Fibroblast of skin of left quadriceps (primary cell): ENCODE data around the gene CTNS.

Experiments used
- DNase-seq, 2 experiments: peaks; one replicate each; pipeline ENCODE4 v3.0.0-alpha.2; 2013; ENCODE audit warnings: low read depth in 2 of 2

The CTNS gene

DNA sequence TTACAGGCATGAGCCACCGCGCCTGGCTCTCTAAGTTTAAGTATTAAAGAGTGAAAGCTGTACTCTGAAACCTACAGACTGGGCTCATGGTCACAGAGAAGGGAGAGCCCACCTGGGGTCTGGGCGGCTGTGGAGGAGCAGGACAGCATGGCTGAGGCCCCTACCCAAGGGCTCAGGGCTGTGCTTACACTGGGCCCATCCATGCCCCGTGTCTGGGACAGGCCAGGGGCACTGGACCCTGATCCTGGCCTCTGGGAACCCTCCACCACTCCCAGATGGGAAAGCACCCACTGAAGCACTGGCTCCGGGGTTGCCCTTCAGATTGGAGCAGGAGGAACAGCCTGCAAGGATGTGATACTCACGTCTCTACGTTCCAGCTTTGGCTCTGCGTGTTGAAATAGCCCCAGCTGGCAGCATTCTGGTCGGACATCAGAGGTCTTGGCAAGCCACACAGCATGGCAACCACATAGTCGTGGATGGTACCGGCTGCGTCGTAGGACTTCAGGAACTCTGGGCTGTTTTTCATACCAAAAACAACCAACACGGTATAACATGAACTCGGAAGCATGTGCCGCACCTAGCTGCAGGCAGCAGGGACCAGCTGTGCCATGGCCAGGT lies 13.5 kb upstream of the CTNS start:
- DNase-seq: no peak

DNA sequence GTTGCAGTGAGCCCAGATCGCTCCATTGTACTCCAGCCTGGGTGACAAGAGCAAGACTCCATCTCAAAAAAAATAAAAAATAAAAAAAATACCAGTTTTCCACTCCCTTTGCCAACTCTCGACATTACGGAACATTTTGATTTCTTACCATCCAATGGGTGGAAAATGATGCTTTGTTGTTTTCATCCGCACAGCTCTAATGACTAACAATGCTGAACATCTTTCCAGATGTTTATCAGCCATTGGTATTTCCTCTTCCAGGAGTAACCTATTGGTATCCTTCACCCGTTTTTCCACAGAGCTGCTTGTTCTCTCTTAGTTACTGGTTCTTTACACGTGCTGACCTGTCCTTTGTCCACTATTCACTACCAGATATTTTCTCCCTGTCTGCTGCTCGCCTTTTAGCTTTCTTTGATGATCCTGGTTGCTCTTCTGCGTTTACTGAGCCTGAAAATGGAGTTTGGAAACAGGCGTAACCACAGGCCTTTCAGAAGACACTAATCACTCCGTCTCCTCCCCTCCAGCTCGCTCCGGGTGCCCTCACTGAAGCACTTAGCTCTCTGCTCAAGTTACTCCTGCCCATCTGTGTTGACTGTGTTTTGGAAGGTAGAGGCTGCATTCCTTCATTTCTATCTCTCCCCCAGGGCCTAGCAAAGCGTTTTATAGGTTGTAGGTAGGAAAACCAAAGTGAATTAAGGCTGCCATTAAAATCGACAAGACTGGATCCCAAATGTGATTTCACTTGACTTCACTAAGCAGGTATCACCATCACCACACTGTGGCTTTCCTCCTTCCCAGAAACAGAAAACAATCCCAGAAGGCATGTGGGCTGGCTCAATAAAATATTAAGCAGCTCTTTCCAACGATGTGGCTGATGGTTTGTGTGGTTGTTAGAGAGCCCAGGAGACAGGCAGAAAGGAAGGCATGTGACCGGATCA lies 9.5 kb upstream of the CTNS start:
- no peak for DNase-seq

DNA sequence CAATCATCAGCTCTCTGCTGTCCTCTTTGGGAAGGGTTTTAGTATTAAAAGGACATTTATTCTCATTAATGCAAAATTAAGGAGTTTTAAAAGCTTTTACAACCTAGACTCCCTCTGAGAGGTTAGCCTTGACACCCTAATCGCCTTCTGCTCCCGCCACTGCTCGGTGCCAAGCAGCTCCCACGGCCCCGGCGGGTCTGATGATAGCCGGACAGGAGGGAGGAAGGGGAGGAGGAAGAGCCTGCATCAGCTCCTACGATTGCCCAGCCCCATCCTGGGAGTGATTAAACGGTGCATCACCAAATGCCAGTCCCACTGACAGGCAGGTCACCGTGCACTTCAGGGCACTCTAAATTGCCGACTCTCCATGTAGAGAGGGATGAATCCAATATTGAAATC lies 8.8 kb upstream of the CTNS start:
- DNase-seq: no peak

DNA sequence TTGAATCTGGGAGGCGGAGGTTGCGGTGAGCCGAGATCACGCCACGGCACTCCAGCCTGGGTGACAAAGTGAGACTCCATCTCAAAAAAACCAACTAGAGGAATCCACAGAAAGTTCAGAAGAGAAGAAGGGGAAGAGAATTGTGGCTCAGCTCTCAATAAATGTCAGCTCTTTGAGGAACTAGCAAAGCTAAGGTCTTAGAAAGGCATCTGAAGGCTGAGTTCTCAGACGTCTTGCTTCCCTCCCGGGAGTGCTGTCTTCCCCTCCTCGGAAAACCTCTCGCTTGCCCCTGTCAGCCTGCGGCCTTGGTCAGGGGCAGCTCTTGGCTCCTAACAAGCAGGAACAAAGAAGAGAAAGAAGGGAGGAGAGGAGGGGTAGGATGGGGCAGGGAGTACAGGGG lies 5.8 kb upstream of the CTNS start:
- DNase-seq: no peak

DNA sequence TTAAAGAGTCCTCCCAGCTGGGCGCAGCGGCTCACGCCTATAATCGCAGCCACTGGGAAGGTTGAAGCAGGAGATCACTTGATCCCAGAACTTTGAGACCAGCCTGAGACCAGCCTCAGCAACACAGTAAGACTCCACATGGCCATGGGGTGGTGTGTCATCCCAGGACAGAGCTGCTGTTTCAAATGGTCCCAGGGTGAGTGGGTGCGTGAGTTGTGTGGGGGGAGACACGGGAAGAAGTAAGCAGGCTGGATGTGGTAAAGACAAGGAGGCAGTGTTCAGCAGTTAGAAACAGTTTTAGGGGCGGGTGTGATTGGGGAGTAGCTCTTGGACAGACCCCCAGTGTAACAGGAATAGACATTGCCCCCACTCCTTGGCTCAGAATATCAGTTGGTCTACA lies 4.3 kb upstream of the CTNS start:
- no peak for DNase-seq

DNA sequence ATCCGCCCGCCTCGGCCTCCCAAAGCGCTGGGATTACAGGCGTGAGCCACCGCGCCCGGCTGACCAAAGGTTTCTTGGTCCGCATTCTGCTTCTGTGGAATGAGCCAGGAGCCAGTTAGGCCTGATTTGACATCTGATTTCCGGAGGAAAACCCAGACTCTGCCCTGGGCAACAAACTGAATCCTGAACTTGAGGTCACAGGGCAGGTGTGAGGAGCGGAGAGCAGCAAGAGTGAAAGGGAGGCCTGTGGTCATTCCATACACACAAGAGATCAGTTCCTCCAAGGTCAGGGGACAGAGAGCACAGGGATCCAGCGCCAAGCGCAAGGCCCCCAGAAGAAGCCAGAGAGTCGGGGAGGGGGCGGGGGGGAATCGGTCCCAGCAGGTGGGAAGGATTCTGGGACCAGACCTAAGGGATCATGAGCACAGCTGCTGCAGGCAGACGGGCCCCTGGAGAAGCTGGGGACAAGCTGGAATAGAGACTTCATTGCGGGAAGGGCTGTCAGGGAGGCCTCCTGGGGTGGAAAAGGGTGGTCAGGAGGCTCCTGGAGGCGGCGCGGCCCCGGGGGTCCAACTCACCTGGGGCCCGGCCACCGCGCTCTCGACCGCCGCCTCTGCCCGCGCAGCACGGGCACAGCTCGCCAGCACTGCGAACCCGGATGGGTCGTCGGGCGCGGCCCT lies 946 bp upstream of the CTNS start:
- DNase-seq: no peak

DNA sequence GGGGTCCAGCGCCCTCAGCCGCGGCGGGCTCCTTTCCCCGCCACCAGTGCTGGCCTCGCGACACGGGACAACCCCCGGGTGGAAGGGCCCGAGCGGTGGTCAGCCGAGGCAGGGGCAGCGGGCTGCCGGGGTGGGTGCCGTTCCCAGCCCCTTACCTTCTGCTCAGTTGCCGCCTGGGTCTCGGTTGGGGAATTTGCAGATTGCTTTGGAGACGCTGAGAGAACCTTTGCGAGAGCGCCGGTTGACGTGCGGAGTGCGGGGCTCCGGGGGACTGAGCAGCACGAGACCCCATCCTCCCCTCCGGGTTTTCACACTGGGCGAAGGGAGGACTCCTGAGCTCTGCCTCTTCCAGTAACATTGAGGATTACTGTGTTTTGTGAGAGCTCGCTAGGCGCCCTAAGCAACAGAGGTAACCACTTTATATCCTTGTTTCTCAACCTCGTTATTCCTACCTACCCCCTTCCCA lies 381 bp downstream of the CTNS start:
- DNase-seq: no peak

DNA sequence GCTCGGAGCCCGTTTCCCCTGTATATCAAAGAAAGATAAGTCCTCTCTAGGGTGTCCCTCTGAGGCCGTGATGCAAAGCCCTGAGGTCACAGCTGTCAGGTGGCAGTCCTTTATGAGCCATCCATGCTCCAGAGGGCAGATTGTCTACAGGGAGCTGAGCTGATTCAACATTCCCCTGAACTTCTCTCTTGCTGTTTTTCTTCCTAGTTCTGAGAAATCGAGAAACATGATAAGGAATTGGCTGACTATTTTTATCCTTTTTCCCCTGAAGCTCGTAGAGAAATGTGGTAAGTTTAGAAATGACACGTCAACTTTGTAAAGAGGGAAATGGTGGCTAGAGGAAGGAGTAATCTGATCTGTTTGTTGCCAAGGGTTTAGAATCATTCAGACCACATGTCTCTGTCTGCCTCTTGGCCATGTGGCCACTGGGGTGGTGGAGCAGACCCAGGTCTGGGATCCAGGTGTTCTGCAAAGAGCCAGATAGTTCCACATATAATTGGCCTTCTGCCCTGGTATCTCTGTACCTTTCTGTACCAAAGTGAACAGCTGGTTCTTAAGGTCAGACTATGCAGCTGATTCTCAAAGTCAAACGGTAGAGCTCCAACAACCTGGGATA lies 3.5 kb downstream of the CTNS start:
- DNase-seq: peak in 1 of 2 experiments; percentile 14

DNA sequence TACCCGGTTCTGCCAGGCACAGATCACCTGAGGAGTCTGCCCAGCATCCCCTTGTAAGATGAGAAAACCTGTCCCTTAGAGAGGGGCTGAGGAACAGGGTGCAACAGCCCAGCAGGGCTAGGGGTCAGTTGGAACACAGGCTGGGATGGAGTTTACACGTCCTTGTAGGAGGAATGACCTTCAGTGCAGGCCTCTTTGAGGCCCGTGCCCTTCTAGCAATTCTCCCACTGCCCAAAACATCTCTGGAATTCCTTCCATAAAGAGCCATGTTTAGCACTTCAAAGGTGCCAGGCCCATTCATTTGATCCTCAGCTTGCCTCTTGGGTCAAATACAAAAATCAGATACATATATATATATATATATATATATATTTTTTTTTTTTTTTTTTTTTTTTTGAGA lies 4.5 kb downstream of the CTNS start:
- DNase-seq: no peak

DNA sequence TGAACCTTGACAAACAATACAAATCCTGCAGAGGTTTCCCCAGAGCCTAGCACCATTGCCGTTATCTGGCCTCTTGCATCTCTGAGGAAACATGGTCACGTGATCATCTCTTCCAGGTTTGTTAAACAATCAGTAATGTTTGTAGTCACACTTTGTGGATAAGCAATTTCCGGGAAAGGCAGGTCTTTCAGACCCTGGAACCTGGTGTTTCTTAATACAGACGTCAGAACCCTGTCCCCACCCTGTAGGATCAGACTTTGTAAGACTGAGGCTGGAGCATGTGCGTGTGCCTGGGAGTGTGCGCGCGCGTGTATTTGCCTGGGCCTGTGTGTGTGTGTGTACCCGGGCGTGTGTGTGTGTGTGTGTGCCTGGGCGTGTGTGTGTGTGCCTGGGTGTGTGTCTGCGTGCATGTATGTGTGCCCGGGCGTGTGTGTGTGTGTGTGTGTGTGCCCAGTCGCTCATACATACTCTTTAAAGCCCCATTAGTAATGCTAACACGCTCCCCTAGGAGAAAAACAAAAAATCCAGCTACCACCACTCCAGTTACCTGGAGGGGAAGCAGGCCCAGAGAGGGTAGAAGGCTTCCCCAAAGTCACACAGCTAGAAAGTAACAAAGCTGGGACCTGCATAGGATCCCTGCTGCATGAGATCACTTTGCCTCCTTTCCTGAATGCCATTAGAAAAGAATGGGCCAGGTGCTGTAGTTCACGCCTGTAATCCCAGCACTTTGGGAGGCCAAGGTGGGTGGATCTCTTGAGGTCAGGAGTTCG lies 5.3 kb downstream of the CTNS start:
- no peak for DNase-seq

DNA sequence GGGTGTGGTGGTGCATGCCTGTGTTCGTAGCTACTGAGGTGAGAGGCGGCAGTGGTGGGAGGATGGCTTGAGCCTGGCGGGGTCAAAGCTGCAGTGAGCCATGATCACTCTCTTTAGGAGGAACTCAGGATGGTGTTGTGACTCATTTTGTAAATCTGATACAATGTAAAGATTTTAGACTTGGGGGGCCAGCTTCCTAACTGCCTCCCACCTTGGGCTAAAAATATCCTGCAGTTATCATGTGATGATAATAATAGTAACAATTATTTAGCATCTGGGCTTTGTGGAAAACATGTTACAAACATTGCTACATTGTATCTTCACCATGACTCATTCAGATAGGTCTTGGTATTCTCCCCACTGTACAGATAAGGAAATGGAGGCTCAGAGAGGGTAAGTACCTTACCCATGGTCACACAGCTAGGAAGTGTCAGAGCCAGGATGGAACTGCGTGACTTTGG lies 7.4 kb downstream of the CTNS start:
- no peak for DNase-seq

DNA sequence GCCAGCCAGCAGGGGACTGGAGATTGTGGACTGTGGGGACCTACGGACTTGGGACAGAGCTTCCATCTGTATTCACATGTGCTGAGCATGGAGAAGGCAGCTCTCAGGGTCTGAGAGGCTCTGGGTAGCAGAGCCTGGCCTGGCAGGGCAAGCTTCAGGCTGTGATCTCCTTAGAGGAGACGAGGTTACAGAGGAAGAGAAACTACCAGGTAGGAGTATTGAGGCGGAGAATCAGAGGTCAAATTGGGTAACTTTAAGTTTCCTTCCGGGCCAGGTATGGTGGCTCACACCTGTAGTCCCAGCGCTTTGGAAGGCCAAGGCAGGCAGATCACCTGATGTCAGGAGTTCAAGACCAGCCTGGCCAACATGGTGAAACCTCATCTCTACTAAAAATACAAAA lies 8.8 kb downstream of the CTNS start:
- no peak for DNase-seq

DNA sequence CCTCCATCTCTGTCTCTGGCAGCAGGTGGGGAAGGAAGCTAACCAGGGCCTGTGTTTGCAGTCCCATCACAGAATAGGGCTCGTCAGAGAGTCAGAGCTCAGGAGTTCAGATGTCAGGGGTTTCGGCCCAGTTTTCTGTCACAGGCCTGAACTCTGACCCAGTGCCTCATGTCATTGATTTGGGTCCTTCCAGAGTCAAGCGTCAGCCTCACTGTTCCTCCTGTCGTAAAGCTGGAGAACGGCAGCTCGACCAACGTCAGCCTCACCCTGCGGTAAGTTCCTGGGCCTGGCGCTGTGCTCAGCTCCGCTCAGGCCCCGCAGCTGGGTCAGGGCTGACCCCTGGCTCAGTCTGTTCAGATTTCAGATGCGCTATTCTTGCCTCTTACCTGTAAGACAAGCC lies 10.7 kb downstream of the CTNS start:
- no peak for DNase-seq

DNA sequence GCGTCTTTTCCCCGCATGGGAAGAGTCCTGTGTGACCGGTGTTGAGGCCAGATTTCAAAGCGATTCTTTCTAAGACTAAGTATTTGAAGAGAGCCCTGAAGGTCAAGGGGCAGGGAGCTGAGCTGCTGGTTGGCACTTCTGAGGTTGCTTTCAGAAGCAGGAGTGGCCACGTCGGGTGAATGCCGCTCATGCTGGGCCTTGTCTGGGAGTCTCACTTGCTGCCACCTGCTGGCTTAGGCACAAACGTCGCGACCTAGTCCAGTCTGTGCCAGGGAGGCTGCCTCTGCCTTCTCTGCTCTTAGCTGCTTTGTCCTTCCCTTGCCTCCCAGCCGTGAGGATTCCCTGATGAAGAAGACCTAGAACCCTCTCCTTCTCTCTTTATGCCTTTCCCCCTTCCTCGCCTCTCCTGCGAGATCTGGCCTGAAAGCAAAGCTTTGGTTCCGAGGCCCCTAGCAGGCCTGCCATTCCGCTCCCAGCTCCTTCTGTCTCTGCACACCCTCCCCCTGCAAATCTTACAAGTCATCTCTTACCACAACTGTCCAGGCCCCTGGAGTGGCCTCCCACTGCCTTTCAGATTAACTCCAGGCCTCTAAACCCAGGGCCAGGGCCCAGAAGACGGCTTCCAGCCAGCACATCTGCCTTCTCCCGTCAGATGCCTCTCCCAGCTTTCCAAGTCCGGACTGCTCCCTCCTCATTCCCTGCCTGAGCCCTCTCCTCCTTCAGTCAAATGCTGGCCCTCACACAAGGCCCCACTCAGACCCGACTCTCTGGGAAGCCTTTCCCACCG lies 11.4 kb downstream of the CTNS start:
- no peak for DNase-seq

DNA sequence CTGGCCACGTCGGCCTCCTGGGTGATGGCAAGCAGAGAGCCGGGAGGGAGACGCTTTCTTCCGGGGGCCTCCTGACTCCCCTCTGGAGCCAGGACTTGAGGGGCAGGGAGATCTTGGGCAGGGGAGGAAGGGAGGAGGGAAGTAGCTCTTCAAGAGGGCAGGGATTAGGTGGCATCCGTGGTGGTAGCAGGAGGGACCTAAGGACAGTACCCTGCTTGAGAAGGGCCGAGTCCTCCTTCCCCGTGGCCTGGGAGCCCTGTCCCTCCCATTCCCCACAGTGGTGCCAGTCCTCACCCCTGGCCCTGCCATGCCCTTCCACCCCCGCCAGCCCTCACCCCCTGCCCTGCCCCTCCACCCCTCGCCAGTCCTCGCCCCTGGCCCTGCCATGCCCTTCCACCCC lies 19.2 kb downstream of the CTNS start:
- no peak for DNase-seq

DNA sequence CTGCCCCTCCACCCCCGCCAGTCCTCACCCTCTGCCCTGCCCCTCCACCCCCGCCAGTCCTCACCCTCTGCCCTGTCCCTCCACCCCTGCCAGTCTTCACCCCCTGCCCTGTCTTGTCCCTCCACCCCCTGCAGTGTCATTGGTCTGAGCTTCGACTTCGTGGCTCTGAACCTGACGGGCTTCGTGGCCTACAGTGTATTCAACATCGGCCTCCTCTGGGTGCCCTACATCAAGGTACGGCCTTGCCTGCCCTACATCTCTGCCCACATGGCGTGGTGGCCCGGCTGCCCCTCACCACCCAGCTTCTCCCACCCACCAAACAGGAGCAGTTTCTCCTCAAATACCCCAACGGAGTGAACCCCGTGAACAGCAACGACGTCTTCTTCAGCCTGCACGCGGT lies 19.8 kb downstream of the CTNS start:
- DNase-seq: no peak

DNA sequence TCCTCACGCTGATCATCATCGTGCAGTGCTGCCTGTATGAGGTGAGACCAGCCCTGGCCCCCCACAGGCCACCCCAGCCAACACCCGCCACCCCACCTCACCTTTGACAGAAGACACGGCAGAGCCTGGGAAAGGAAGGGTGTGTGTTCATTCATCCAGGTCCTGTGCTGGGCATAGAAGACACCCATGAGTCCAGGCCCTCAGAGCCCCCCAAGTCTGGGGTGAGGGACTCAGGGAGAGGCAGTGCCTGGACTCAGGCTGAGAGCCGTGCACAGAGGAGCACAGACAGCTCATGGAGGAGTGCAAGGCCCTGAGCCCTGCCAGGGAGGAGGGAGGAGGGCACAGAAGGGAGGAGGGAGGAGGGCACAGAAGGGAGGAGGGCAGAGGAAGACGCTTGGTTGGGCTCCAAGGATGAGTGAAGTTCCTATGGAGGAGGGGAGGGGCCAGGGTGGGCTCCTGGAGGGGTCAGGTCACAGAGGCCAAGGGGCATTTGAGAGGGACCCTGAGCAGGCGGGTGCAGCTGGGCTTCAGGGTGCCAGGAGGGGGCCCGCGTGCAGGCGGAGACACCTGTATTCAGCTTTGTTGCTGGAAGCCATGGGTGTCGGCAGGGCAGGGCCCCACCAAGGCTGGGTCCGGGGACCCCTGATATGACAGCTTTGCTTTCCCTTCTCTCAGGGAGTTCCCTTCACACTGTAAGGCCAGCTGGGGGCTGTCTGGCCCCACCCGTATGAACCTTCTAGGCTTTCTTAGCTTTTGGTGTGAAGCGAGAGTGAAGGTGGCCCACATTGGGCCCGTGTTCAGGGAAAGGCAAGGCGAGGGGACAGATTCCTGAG lies 20.4 kb downstream of the CTNS start:
- DNase-seq: no peak

DNA sequence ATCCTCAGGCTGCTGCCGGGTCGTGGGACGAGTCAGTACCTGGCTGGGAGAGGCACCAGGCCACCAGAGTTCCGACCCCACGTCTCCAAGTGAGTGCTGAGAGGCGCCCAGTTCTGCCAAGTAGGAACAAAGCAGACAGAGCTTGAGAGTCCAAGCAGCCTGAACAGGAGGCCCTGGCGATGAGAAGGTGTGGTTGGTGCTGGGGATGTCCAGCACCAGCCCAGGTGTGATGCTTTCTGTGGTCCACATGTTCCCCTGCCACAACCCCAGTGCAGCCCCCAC lies 21.0 kb downstream of the CTNS start:
- no peak for DNase-seq

DNA sequence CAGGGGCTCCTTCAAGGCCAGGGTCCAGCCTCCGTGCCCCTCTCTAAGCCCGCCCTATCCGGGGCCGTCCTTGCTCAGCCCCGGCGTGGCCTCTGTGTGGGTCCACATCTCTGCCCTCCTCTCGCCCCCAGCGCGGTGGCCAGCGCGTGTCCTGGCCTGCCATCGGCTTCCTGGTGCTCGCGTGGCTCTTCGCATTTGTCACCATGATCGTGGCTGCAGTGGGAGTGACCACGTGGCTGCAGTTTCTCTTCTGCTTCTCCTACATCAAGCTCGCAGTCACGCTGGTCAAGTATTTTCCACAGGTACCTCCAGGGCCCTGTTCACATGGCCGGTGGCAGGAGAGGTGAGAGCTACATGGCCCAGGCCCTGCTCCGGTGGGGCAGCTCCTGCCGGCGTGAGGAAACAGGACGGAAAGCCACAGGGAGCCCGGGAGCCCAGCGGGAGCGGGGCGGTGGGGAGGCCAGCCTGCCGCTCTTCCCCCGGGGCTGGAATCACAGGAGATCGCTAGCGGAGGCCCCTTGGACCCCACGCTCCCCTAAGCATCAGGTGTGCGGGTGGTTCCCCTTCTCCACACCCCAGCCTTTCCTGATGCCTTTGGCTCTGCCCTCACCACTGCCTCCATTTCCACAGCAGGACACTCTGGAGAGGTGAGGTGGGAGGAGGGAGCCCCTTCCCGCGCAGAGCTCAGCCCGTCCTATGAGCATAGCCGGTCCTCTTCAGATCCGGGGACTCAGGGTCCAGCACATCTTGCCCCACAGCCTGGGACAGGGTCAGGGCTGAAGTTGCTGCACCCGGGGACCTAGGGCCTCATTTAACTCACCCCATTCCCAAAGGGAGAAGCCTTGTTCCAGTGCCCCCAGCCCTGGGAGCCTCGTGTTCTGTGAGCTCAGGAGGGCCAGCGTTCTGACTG lies 21.6 kb downstream of the CTNS start:
- DNase-seq: no peak
